Measurements from ENCODE around the gene EDRF1. TPM values are rescaled to one million over a fixed set of nuclear protein-coding genes. Genes with fewer than 3 reads are reported as not detected.

Gene EDRF1
- total and polyA plus RNA-seq, 10 of the 15 experiments (the other 5 are each of a cell fraction or from before 2014, with no cell fraction given), result 16.8 to 99.7 (median 42.9) TPM

DNA sequence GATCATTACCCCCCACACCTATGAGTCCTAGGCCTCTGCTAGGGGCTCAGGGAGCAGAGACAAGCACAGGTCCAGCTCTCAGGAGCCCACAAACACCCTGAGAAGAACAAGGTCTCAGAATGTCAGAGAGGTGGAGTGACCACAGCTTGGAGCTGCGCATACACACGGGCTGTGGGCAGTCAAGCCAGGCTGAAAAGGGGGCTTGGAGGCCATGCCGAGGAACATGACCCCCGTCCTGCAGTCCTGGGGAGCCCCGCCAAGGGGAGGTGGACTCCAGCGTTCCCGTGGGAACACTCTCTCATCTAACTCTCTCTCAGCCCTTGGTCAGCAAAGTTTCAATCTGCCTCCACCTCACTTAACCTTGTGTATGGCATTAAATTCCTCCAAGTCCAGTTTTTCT lies 63.9 kb downstream of the EDRF1 start:
- in situ Hi-C loops (cut with MboI) (no loop called here), intact Hi-C loops (cut with micrococcal nuclease; ENCODE audit: unreplicated experiment) (loop anchor here (5.0 kb wide), 1 partner anchor 39 kb away; the partner anchor contains the start of genes BCCIP and UROS)
- Histone ChIP-seq H2AFZ (ENCODE audit: control insufficient read depth, low read depth, low read length) (peak overlapping the region; percentile 61), H3K4me1 (ENCODE audit: control insufficient read depth, insufficient read depth, low read length) (peaks cover 10% of the 10 kb centered on the region), H3K4me3 (no peak overlapping the region), H4K20me1 (ENCODE audit: control insufficient read depth, insufficient read depth) (no peaks in the 10 kb centered on the region), H3K9me3 (replicated peaks; ENCODE audit: control insufficient read depth, insufficient read depth, low read length) (no peaks in the 10 kb centered on the region), H3K79me2 (ENCODE audit: control insufficient read depth, insufficient read depth, low read length) (no peaks in the 10 kb centered on the region), H3K27ac (ENCODE audit: control insufficient read depth, insufficient read depth) (peak overlapping the region; percentile 48; the same call in 1 of the 2 replicates), H3K9ac (ENCODE audit: control insufficient read depth, insufficient read depth, low read length) (0 out of 2 replicates have a peak overlapping the region, but pooled peaks have one; percentile 13), H3K27me3 (replicated peaks in 1 of 2; ENCODE audit: control insufficient read depth in 2 of 2, insufficient read depth in 2 of 2, low read length in 1 of 2) (no peaks in the 10 kb centered on the region), H3K36me3 (ENCODE audit: control insufficient read depth in 2 of 2, insufficient read depth in 2 of 2, low read length in 1 of 2) (no peaks in the 10 kb centered on the region; a peak in 1 of 4 replicates), H3K4me2 (ENCODE audit: control insufficient read depth, insufficient read depth) (peak overlapping the region; percentile 59)
- ChIA-PET POLR2A (no interaction called here), CTCF (interaction anchor here (1.2 to 1.8 kb wide), 3 partner anchors 12 to 84 kb away, joined by 3 to 5 read pairs (median 3); no protein-coding TSS in a partner anchor), SMC1A (ENCODE audit: uncharacterized antibody, unreplicated experiment) (interaction anchor here (0.6 to 3.2 kb wide), 4 partner anchors 38 to 186 kb away, joined by 3 to 15 read pairs (median 3); partner anchors contain the start of genes BCCIP and UROS), RAD21 (ENCODE audit: unreplicated experiment) (interaction anchor here (3.0 kb wide), 1 partner anchor 37 kb away, joined by 10 read pairs; no protein-coding TSS in a partner anchor)
- DNase-seq (ENCODE audit: low read depth, low spot score) (no peak), ATAC-seq (no peak; the same call in 2 of the 3 replicates), FAIRE-seq (no peak)
- no TSS peak for BruUV-seq (replicated peaks)
- WGBS (ENCODE audit: insufficient coverage, insufficient replicate concordance, low lambda C conversion rate, missing lambda C conversion rate), result 80% methylated on average over 7 of the region's 7 CpGs
- TF ChIP-seq ASH2L (IDR thresholded peaks at IDR 0.05; ENCODE audit: borderline replicate concordance, low read depth) (no peak), TARDBP (IDR thresholded peaks at IDR 0.05; ENCODE audit: borderline replicate concordance) (no peak), SMC3 (IDR thresholded peaks at IDR 0.05; ENCODE audit: borderline replicate concordance, low read length) (no peak), ZSCAN29 (IDR thresholded peaks at IDR 0.05) (no peak), PKNOX1 (IDR thresholded peaks at IDR 0.05) (no peak), BCL11A (IDR thresholded peaks at IDR 0.05; ENCODE audit: low read depth, low read length) (no peak), SMARCA5 (IDR thresholded peaks at IDR 0.05) (no peak), SPI1 (IDR thresholded peaks at IDR 0.05; ENCODE audit: borderline replicate concordance, insufficient read depth, low read depth, low read length) (no peak), ZBTB11 (CRISPR knock-in tag; IDR thresholded peaks at IDR 0.05) (no peak), FOXK2 (IDR thresholded peaks at IDR 0.05) (no peak)
- TF ChIP-seq, protein P1, sequence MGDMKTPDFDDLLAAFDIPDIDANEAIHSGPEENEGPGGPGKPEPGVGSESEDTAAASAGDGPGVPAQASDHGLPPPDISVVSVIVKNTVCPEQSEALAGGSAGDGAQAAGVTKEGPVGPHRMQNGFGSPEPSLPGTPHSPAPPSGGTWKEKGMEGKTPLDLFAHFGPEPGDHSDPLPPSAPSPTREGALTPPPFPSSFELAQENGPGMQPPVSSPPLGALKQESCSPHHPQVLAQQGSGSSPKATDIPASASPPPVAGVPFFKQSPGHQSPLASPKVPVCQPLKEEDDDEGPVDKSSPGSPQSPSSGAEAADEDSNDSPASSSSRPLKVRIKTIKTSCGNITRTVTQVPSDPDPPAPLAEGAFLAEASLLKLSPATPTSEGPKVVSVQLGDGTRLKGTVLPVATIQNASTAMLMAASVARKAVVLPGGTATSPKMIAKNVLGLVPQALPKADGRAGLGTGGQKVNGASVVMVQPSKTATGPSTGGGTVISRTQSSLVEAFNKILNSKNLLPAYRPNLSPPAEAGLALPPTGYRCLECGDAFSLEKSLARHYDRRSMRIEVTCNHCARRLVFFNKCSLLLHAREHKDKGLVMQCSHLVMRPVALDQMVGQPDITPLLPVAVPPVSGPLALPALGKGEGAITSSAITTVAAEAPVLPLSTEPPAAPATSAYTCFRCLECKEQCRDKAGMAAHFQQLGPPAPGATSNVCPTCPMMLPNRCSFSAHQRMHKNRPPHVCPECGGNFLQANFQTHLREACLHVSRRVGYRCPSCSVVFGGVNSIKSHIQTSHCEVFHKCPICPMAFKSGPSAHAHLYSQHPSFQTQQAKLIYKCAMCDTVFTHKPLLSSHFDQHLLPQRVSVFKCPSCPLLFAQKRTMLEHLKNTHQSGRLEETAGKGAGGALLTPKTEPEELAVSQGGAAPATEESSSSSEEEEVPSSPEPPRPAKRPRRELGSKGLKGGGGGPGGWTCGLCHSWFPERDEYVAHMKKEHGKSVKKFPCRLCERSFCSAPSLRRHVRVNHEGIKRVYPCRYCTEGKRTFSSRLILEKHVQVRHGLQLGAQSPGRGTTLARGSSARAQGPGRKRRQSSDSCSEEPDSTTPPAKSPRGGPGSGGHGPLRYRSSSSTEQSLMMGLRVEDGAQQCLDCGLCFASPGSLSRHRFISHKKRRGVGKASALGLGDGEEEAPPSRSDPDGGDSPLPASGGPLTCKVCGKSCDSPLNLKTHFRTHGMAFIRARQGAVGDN (IDR thresholded peaks at IDR 0.05), result no peak
- TF ChIP-seq, protein P2, sequence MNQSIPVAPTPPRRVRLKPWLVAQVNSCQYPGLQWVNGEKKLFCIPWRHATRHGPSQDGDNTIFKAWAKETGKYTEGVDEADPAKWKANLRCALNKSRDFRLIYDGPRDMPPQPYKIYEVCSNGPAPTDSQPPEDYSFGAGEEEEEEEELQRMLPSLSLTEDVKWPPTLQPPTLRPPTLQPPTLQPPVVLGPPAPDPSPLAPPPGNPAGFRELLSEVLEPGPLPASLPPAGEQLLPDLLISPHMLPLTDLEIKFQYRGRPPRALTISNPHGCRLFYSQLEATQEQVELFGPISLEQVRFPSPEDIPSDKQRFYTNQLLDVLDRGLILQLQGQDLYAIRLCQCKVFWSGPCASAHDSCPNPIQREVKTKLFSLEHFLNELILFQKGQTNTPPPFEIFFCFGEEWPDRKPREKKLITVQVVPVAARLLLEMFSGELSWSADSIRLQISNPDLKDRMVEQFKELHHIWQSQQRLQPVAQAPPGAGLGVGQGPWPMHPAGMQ (IDR thresholded peaks at IDR 0.05; ENCODE audit: borderline replicate concordance), result no peak
- TF ChIP-seq, protein P3, sequence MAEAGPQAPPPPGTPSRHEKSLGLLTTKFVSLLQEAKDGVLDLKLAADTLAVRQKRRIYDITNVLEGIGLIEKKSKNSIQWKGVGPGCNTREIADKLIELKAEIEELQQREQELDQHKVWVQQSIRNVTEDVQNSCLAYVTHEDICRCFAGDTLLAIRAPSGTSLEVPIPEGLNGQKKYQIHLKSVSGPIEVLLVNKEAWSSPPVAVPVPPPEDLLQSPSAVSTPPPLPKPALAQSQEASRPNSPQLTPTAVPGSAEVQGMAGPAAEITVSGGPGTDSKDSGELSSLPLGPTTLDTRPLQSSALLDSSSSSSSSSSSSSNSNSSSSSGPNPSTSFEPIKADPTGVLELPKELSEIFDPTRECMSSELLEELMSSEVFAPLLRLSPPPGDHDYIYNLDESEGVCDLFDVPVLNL (IDR thresholded peaks at IDR 0.05; ENCODE audit: low read depth, low read length), result no peak

All from GM12878 (cell line).